GM12874 (cell line): ENCODE measurements around the gene ZNF879.

Experiments
- TF ChIP-seq, protein P1 (sequence below): IDR thresholded peaks from 2 replicates; pipeline ENCODE4 v1.5.1; 2011; ENCODE audit warnings: low read depth, mild to moderate bottlenecking, control low read depth, low read length, moderate library complexity; ENCODE audit not compliant: insufficient read depth

ZNF879 gene

GRCh38 chr5:179060116-179061008 is 36.8 kb downstream of the ZNF879 start, which contains the start of gene ZNF354C:
Gene ZNF354C (plus strand): TSS chr5:179060373. CDS start chr5:179062069, 1,696 bp downstream.
- TF ChIP-seq, protein P1, sequence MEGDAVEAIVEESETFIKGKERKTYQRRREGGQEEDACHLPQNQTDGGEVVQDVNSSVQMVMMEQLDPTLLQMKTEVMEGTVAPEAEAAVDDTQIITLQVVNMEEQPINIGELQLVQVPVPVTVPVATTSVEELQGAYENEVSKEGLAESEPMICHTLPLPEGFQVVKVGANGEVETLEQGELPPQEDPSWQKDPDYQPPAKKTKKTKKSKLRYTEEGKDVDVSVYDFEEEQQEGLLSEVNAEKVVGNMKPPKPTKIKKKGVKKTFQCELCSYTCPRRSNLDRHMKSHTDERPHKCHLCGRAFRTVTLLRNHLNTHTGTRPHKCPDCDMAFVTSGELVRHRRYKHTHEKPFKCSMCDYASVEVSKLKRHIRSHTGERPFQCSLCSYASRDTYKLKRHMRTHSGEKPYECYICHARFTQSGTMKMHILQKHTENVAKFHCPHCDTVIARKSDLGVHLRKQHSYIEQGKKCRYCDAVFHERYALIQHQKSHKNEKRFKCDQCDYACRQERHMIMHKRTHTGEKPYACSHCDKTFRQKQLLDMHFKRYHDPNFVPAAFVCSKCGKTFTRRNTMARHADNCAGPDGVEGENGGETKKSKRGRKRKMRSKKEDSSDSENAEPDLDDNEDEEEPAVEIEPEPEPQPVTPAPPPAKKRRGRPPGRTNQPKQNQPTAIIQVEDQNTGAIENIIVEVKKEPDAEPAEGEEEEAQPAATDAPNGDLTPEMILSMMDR: no peak

- TF ChIP-seq, protein P1: no peak
Observed at GRCh38 chr5:179061025-179061424, 37.4 kb downstream of the ZNF879 start.

GRCh38 chr5:179065703-179066102 is 42.1 kb downstream of the ZNF879 start:
- TF ChIP-seq, protein P1: no peak

DNA sequence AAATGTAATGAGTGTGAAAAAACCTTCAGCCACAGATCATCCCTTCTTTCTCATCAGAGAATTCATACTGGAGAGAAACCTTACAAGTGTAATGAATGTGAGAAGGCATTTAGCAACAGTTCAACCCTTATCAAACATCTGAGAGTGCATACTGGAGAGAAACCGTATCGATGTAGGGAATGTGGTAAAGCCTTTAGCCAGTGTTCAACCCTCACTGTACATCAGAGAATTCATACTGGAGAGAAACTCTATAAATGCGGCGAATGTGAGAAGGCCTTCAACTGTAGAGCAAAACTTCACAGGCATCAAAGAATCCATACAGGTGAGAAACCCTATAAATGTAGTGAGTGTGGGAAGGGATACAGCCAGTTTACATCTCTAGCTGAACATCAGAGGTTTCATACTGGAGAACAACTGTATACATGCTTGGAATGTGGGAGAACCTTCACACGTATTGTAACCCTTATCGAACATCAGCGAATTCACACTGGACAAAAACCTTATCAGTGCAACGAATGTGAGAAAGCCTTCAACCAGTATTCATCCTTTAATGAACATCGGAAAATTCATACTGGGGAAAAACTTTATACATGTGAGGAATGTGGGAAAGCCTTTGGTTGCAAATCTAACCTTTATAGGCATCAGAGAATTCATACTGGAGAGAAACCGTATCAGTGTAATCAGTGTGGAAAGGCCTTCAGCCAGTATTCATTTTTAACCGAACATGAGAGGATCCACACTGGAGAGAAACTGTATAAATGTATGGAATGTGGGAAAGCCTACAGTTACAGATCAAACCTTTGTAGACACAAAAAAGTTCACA is 55.8 kb downstream of the ZNF879 start:
- TF ChIP-seq, protein P1: no peak

DNA sequence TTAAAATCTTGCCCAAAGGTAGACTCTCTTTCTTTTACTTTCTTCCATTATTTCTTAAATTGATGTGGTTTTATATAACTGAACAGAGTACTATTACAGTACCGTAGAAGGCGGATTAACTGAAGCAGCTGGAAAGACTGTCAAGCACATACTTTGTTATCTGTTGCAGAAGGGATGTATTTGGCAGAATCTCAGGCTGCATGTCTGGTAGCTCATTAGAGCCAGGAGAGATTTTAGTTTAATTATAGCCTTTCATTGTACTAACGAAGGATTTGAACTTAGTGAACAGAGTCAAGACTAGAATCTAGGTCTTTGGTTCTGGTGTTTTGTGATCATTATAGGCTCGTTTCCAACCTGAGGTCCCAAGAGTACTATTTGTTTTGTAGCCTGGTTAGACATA is 57.1 kb downstream of the ZNF879 start:
- TF ChIP-seq, protein P1: no peak
